PFSK-1 (cell line): ENCODE measurements around the gene C13orf46.

Experiments used
- POLR2AphosphoS5 ChIP-seq: IDR thresholded peaks from 2 replicates; pipeline ENCODE4 v1.6.1; 2012; ENCODE audit warnings: low read depth, mild to moderate bottlenecking, control low read depth, low read length, moderate library complexity
- SIN3A ChIP-seq: IDR thresholded peaks from 2 replicates; pipeline ENCODE4 v1.6.1; 2012; ENCODE audit warnings: mild to moderate bottlenecking, low read length, moderate library complexity, borderline replicate concordance; ENCODE audit not compliant: insufficient read depth
- TAF1 ChIP-seq: IDR thresholded peaks from 2 replicates; pipeline ENCODE4 v1.6.1; 2012; ENCODE audit warnings: low read length, control low read depth, borderline replicate concordance; ENCODE audit not compliant: insufficient read depth
- TF ChIP-seq, protein P1 (sequence below), 2 experiments: IDR thresholded peaks; 2 replicates each; pipeline versions ENCODE4 v1.6.1 to v1.8.0; 2011 to 2012; ENCODE audit warnings: low read depth in 2 of 2, low read length in 2 of 2, control low read depth in 1 of 2, inconsistent platforms in 1 of 2, mild to moderate bottlenecking in 1 of 2, moderate library complexity in 1 of 2; ENCODE audit not compliant: insufficient read depth in 1 of 2

DNA sequence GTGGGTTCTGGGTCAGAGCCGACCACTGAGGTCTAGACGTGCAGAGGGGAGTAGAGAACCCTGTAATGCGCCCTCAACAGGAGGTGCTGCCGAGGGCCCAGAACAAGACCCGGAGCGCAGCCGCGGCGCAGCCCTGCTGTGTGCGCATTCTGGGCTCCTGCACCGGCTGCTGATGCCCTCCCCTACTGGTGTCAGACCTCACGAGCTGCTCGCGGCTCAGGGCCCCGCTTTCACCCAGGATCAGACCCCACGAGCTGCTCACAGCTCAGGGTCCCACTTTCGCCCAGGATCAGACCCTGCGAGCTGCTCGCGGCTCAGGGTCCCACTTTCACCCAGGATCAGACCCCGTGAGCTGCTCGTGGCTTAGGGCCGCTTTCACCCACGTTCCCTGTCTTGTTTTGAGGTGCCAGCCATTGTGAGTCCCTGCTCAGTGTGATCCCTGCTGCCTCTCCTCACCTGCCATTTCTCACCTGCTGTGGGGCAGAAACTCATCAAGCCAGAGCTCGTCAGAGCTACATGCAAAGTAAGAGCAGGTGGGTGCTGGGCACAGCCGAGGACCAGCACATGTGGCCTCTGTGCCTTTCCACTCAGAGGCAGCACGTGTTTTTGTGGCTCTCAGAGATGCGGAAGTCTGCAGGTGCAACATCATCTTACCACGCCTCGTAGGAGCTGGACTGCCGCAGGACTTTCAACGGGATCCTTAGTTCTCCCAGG is 47.0 kb upstream of the C13orf46 start:
- TF ChIP-seq POLR2AphosphoS5, result no peak
- TF ChIP-seq, protein P1, sequence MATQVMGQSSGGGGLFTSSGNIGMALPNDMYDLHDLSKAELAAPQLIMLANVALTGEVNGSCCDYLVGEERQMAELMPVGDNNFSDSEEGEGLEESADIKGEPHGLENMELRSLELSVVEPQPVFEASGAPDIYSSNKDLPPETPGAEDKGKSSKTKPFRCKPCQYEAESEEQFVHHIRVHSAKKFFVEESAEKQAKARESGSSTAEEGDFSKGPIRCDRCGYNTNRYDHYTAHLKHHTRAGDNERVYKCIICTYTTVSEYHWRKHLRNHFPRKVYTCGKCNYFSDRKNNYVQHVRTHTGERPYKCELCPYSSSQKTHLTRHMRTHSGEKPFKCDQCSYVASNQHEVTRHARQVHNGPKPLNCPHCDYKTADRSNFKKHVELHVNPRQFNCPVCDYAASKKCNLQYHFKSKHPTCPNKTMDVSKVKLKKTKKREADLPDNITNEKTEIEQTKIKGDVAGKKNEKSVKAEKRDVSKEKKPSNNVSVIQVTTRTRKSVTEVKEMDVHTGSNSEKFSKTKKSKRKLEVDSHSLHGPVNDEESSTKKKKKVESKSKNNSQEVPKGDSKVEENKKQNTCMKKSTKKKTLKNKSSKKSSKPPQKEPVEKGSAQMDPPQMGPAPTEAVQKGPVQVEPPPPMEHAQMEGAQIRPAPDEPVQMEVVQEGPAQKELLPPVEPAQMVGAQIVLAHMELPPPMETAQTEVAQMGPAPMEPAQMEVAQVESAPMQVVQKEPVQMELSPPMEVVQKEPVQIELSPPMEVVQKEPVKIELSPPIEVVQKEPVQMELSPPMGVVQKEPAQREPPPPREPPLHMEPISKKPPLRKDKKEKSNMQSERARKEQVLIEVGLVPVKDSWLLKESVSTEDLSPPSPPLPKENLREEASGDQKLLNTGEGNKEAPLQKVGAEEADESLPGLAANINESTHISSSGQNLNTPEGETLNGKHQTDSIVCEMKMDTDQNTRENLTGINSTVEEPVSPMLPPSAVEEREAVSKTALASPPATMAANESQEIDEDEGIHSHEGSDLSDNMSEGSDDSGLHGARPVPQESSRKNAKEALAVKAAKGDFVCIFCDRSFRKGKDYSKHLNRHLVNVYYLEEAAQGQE (IDR thresholded peaks at IDR 0.05; ENCODE audit: insufficient read depth in 1 of 2, low read depth in 2 of 2, low read length in 2 of 2), result no peak
- TF ChIP-seq SIN3A, result no peak
- TF ChIP-seq TAF1, result no peak
